H1 (cell line): ENCODE data around the gene SH3BGRL3. TPM values are rescaled to one million over a fixed set of nuclear protein-coding genes. Genes with fewer than 3 reads are reported as not detected.
"Not testable (repeated sequence)": the region's sequence is repeated elsewhere in the genome, so short reads cannot be mapped to it uniquely, and the experiment has no call there.

Experiments used
- CTCF ChIA-PET: fragments of 300-600 bp; sonication (Branson Sonifier 250); formaldehyde crosslinking; loops from one replicate; lab custom pipeline; 2021; ENCODE audit not compliant: partially characterized antibody; lab: Charles Lee
- POLR2A ChIA-PET: fragments of 300-600 bp; sonication (Branson Sonifier 250); formaldehyde crosslinking; loops from one replicate; lab custom pipeline; 2021; ENCODE audit warnings: inconsistent platforms; ENCODE audit not compliant: partially characterized antibody; lab: Charles Lee
- DNase-seq, 2 experiments: peaks; one replicate each; pipeline versions ENCODE4 v3.0.0 to v3.0.0-alpha.2; 2010 to 2022; ENCODE audit warnings: low spot score in 2 of 2, low read depth in 1 of 2, mixed read lengths in 1 of 2
- FAIRE-seq: peaks from 2 replicates; lab custom pipeline; 2011; peaks lifted over from hg19 to GRCh38; lab: Jason Lieb, UNC
- H2AFZ ChIP-seq: 2 replicates; pipeline ENCODE4 v1.8.1; 2012; ENCODE audit warnings: low read length, inconsistent platforms
- H2AK5ac ChIP-seq: 2 replicates; pipeline ENCODE4 v1.6.1; 2013; ENCODE audit warnings: low read depth, low read length
- H2BK120ac ChIP-seq: replicated peaks from 2 replicates; pipeline ENCODE3; 2013; ENCODE audit warnings: low read depth, low read length, inconsistent platforms
- H2BK12ac ChIP-seq: 2 replicates; pipeline ENCODE4 v1.6.1; 2013; ENCODE audit warnings: low read depth, low read length
- H2BK15ac ChIP-seq: 2 replicates; pipeline ENCODE4 v1.6.1; 2013; ENCODE audit warnings: low read length
- H2BK20ac ChIP-seq: 2 replicates; pipeline ENCODE4 v1.6.1; 2013; ENCODE audit warnings: low read length
- H2BK5ac ChIP-seq: 2 replicates; pipeline ENCODE4 v1.6.1; 2013; ENCODE audit warnings: low read depth, low read length
- H3K14ac ChIP-seq: 2 replicates; pipeline ENCODE4 v1.6.1; 2013; ENCODE audit warnings: inconsistent platforms; ENCODE audit not compliant: insufficient read length
- H3K18ac ChIP-seq: 2 replicates; pipeline ENCODE4 v1.6.1; 2013; ENCODE audit warnings: low read length; ENCODE audit errors: extremely low read depth
- H3K23ac ChIP-seq: 2 replicates; pipeline ENCODE4 v1.6.1; 2013; ENCODE audit warnings: inconsistent platforms; ENCODE audit not compliant: insufficient read length
- H3K23me2 ChIP-seq: 2 replicates; pipeline ENCODE4 v1.6.1; 2013; ENCODE audit warnings: low read depth, low read length
- H3K27ac ChIP-seq: 2 replicates; pipeline ENCODE4 v1.6.1; 2011; ENCODE audit warnings: low read depth, low read length, inconsistent platforms
- H3K27me3 ChIP-seq, 4 experiments: replicated peaks in 1 of 4; 1 replicate in 1 of 4; 2 replicates in 3 of 4; pipeline versions ENCODE4 v1.6.1 to v1.8.1; 2011 to 2013; ENCODE audit warnings: low read length in 3 of 4, mild to moderate bottlenecking in 3 of 4, inconsistent platforms in 2 of 4, mixed read lengths in 2 of 4, moderate library complexity in 1 of 4; ENCODE audit not compliant: control insufficient read depth in 3 of 4, insufficient read depth in 3 of 4; ENCODE audit errors: extremely low read depth in 1 of 4
- H3K36me3 ChIP-seq, 4 experiments: 2 replicates each; pipeline versions ENCODE4 v1.6.1 to v1.8.1; 2011 to 2013; ENCODE audit warnings: mild to moderate bottlenecking in 4 of 4, low read length in 3 of 4, moderate library complexity in 2 of 4, control low read depth in 1 of 4, inconsistent platforms in 1 of 4; ENCODE audit not compliant: insufficient read depth in 4 of 4, control insufficient read depth in 2 of 4
- H3K4ac ChIP-seq: replicated peaks from 2 replicates; pipeline ENCODE3; 2013; ENCODE audit warnings: low read length, low read depth, mixed read lengths, inconsistent platforms; ENCODE audit not compliant: insufficient read length
- H3K4me1 ChIP-seq, 4 experiments: replicated peaks in 1 of 4; 1 replicate in 1 of 4; 2 replicates in 3 of 4; pipeline versions ENCODE4 v1.6.1 to v1.8.1; 2011 to 2013; ENCODE audit warnings: low read length in 3 of 4, inconsistent platforms in 2 of 4, mixed read lengths in 1 of 4; ENCODE audit not compliant: insufficient read depth in 4 of 4, control insufficient read depth in 3 of 4
- H3K4me2 ChIP-seq, 2 experiments: 2 replicates each; pipeline versions ENCODE4 v1.6.1 to v1.8.1; 2011 to 2013; ENCODE audit warnings: low read depth in 2 of 2, low read length in 2 of 2, control low read depth in 1 of 2, inconsistent platforms in 1 of 2, mild to moderate bottlenecking in 1 of 2; ENCODE audit not compliant: insufficient read depth in 1 of 2
- H3K4me3 ChIP-seq, 4 experiments: fragments of 200-600, 300-600 bp in 1 of 4; sonication (generic), shearing (Covaris generic), sonication (Bioruptor Twin) in 1 of 4; 2 replicates each; pipeline versions ENCODE4 v1.5.1 to v1.8.1; 2011 to 2016; ENCODE audit warnings: low read length in 4 of 4, low read depth in 3 of 4, control low read depth in 2 of 4, inconsistent platforms in 2 of 4, mild to moderate bottlenecking in 2 of 4, mixed read lengths in 1 of 4, moderate library complexity in 1 of 4; ENCODE audit not compliant: insufficient read depth in 2 of 4; ENCODE audit errors: extremely low read depth in 1 of 4
- H3K56ac ChIP-seq: replicated peaks from 2 replicates; pipeline ENCODE3; 2013; ENCODE audit warnings: low read depth, mild to moderate bottlenecking, mixed read lengths, low read length, inconsistent platforms; ENCODE audit not compliant: insufficient read length
- H3K79me1 ChIP-seq: 2 replicates; pipeline ENCODE4 v1.6.1; 2013; ENCODE audit warnings: low read depth, low read length, control low read depth
- H3K79me2 ChIP-seq, 2 experiments: 2 replicates each; pipeline versions ENCODE4 v1.6.1 to v1.8.1; 2012 to 2013; ENCODE audit warnings: low read length in 2 of 2, mild to moderate bottlenecking in 2 of 2, inconsistent platforms in 1 of 2; ENCODE audit not compliant: insufficient read depth in 2 of 2, control insufficient read depth in 1 of 2
- H3K9ac ChIP-seq, 4 experiments: replicated peaks in 1 of 4; 1 replicate in 1 of 4; 2 replicates in 3 of 4; pipeline versions ENCODE4 v1.6.1 to v1.8.1; 2011 to 2013; ENCODE audit warnings: low read depth in 3 of 4, low read length in 3 of 4, control low read depth in 2 of 4, mild to moderate bottlenecking in 2 of 4, moderate library complexity in 2 of 4, inconsistent platforms in 1 of 4; ENCODE audit errors: extremely low read depth in 1 of 4
- H3K9me3 ChIP-seq, 2 experiments: 2 replicates each; pipeline versions ENCODE4 v1.6.1 to v1.8.1; 2012 to 2013; ENCODE audit warnings: mild to moderate bottlenecking in 2 of 2, moderate library complexity in 2 of 2, control low read depth in 1 of 2, inconsistent platforms in 1 of 2, low read depth in 1 of 2, low read length in 1 of 2, mixed read lengths in 1 of 2; ENCODE audit not compliant: insufficient read depth in 2 of 2
- H4K20me1 ChIP-seq, 2 experiments: replicated peaks in 1 of 2; 2 replicates each; pipeline versions ENCODE3 to v1.8.1; 2011 to 2013; ENCODE audit warnings: inconsistent platforms in 2 of 2, low read length in 2 of 2, mild to moderate bottlenecking in 1 of 2; ENCODE audit not compliant: insufficient read depth in 2 of 2, control insufficient read depth in 1 of 2
- H4K5ac ChIP-seq: 2 replicates; pipeline ENCODE4 v1.6.1; 2013; ENCODE audit warnings: low read length, low read depth, mixed read lengths, inconsistent platforms; ENCODE audit not compliant: insufficient read length
- H4K8ac ChIP-seq: 2 replicates; pipeline ENCODE4 v1.8.0; 2013; ENCODE audit warnings: mild to moderate bottlenecking, moderate library complexity, low read length, inconsistent platforms; ENCODE audit not compliant: insufficient read depth; ENCODE audit errors: extremely low read depth
- H4K91ac ChIP-seq: replicated peaks from 2 replicates; pipeline ENCODE3; 2013; ENCODE audit warnings: low read length, mixed read lengths, inconsistent platforms; ENCODE audit not compliant: insufficient read length
- WGBS, 2 experiments: shearing (Covaris generic) in 1 of 2; methylation state at CpG; one replicate each; pipeline versions ENCODE4 v1.1.6 to v1.1.7; 2013 to 2015; ENCODE audit warnings: low lambda C conversion rate in 2 of 2, mixed read lengths in 2 of 2, inconsistent platforms in 1 of 2, low coverage in 1 of 2, missing lambda C conversion rate in 1 of 2; ENCODE audit not compliant: insufficient replicate concordance in 2 of 2, insufficient coverage in 1 of 2, insufficient read length in 1 of 2; ENCODE audit errors: extremely low coverage in 1 of 2, missing lambda C conversion rate in 1 of 2; 5-methylcytosine and 5-hydroxymethylcytosine counted together
- polyA plus RNA-seq, 7 experiments: library from polyadenylated mRNA; depleted of rRNA in 3 of 7; stranded (reverse) in 5 of 7; unstranded in 2 of 7; fragments of >200 nt in 5 of 7; fragments of 200-250 nt in 2 of 7; gene quantifications; 1 replicate in 5 of 7; 2 replicates in 1 of 7; 4 replicates in 1 of 7; pipeline versions ENCODE4 v1.2.1 to v1.2.3, GENCODE V29; 2011 to 2013; ENCODE audit warnings: missing spikeins in 2 of 7, mixed read lengths in 2 of 7
- total RNA-seq: library from RNA; stranded (reverse); fragmentation: NEBNext Ultra II Directional; extraction: Animal tissue kit (Norgen Biotek cat#: 25700); gene quantifications from 2 replicates; pipeline ENCODE4 v1.2.1, GENCODE V29; 2021

SH3BGRL3 gene
- total and polyA plus RNA-seq, 2 of the 8 experiments (the other 6 are each of a cell fraction or from before 2014, with no cell fraction given): 77.8 to 107 TPM

DNA sequence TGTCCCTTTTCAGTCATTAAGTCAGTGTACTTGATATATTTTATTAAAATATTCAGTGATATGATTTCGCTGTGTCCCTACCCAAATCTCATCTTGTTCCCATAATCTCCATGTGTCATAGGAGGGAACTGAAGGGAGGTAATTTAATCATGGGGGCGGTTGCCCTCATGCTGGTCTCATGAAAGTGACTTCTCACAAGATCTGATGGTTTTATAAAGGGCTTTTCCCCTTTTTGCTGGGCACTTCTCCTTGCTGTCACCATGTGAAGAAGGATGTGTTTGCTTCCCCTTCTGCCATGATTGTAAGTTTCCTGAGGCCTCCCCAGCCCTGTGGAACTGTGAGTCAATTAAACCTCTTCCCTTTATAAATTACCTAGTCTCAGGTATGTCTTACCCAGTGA is 49.2 kb upstream of the SH3BGRL3 start:
- H3K4me2 ChIP-seq, H4K5ac ChIP-seq, H4K91ac ChIP-seq, H2BK15ac ChIP-seq, POLR2A ChIA-PET, H3K23me2 ChIP-seq, H3K14ac ChIP-seq, H3K18ac ChIP-seq, H3K79me1 ChIP-seq, H4K8ac ChIP-seq, H2AK5ac ChIP-seq, FAIRE-seq, H2BK20ac ChIP-seq, H2BK5ac ChIP-seq, H3K56ac ChIP-seq, H3K9me3 ChIP-seq, H3K27me3 ChIP-seq, H3K9ac ChIP-seq, DNase-seq, H3K36me3 ChIP-seq, H3K4me1 ChIP-seq, H3K27ac ChIP-seq, H4K20me1 ChIP-seq, H3K23ac ChIP-seq, H2BK120ac ChIP-seq, H3K4ac ChIP-seq, H2BK12ac ChIP-seq, H2AFZ ChIP-seq, H3K4me3 ChIP-seq: not testable (repeated sequence)
- 86% methylated on average over 2 of the region's 2 CpGs; no CpG with 5 or more reads in 1 of the 2 experiments for WGBS, 2 experiments
- CTCF ChIA-PET: interaction anchor here (0.6 to 6.5 kb wide), 5 partner anchors 41 to 1729 kb away, joined by 3 to 69 read pairs (median 4); partner anchors contain the start of gene CATSPER4
- peaks cover 0 to 11% of the 10 kb centered on the region in 2 experiments; a peak in 3 of 4 replicates for H3K79me2 ChIP-seq
